GM21619 (cell line): ENCODE data around the gene RPL29.

ENCODE experiments used
- ATAC-seq: cut with Tn5 transposase; IDR thresholded peaks from one replicate; pipeline ENCODE4 v1.9.1; 2021; ENCODE audit not compliant: unreplicated experiment

Gene RPL29

DNA sequence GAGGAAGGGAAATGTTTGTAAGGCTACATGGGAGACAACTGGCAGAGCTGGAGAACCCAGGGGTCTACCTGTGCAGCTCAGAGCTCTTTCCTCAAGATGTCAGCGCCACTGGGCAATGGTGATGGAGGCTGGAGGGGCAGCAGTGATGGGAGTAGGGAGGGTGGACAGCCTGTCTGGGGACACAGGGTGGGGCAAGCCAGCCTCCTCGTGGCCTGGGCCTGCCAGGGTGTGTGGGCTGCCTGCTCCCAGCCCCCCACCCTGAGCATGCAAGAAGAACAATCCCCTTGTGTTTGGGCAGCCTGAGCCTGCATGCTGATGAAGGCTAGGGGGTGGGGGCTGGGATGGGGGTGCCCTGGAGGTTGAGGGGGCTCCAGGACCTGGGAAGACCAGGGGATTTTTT lies 29.7 kb downstream of the RPL29 start:
- ATAC-seq = no peak

DNA sequence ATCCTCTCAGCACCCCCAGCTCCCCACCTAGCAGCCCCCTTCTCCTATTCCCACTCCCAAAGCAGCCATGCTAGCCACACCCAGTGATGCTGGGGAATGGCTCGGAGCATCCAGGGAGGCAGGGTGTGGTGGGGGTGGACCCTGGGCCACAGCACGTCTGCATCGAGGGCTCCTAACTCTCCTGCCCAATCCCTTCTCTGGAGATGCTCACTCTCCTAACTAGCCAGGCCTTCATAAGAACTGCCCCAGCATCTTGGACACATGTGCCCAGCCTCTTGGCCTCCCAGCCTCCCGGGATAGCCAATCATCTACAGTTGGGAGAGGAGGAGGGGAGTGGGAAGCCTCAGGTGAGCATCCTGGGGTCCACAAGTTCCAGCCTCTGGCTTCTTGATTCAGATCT lies 31.2 kb downstream of the RPL29 start:
- ATAC-seq = no peak

DNA sequence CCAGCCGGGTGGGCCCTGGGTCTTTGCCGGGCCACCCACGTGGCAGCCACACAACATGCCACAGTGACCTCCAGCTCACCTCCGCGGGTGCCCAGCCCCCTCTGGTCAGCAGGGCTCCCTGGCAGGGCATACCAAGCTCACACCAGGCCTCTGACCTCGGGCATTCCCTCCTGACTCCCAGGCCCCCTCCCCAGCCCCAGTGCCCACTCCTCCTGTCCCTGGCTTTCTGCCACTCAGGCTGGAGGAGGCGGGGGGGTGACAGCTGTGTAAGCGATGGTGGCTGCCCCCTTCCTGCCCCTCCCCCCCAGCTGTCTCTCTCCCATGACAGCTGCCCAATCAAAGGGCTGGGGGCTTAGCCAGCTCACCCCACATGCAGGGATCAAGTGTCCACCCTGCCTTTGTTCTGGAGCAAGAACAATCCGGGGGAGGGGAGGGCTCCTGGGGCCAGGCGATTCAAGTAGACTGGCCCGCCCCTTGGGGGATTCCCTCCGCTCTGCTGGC lies 31.7 kb downstream of the RPL29 start:
- no peak for ATAC-seq

DNA sequence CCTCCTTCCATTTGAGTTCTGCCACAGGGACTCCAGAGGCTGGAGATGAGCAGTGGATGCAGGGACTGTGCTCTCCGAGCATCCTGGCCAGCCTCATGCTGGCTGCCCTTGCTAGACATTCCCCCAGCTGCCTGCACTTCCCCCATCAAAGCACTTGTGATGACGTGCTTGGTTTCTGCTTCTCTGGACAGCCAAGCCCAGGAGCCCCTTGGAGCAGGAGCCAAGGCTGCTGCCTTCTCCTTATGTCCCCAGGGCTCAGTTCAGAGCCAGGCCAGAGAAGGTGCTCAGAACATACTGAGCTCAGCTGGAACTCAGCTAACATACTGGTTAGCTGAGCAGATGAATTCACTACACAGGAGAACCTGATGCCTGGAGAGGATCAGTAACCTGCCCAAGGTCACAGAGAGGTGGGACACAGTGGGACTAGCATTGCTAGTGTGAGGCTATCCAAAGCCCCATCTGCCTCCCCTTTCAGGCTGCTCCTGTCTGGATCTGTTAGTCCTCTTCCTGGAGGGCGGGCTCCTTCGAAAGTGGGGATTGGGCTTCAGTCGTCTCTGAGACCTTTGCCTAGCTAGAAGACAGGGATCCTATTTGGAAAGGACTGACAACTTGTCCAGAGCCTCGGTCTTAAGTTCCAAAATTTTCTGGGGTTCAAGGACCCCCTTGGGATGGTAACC lies 32.7 kb downstream of the RPL29 start:
- no peak for ATAC-seq

DNA sequence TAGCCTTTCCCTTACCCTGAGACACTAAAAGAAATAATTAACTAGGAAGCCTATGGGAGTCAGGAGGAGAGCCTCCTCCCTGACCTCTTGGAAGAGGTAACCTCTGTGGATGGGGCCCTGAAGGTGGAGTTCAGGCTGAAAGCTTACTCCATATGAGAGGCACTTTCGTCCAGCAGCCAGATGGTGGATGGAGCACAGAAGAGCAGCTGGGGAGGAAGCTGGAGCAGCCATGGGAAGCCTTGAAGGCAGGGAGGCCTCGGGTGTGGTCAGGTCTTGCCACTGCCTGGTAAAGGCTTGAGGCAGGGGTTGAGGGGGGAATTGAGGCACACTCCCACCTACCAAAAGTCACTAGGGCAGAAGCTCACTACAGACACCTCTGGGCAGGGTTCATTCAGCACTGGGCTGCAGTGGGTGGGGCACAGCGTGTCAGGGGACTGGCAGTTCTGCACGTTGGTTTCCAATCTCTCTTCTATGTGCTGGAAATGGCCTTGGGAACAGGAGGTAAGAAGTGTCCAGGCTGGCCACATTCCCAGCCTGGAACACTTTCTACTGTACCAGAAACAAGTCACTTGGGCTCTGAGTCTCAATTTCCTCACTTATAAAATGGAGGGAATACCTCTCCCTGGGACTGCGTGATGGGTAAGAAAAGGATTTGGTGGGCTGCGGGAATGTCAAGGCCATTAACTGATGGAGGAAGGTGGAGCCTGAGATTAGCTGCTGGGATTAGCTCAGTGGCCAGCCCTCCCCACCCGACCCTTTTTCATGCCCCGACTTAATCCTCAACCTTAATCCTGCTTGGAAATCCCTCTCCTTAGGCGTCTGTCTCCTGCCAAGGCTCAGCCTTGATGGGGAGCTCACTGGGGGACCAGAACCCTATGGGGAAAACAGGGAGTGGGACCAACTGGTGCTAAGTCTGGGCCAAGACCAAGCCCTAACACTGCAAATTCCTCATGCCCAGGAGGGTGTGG lies 33.8 kb downstream of the RPL29 start:
- ATAC-seq = no peak

DNA sequence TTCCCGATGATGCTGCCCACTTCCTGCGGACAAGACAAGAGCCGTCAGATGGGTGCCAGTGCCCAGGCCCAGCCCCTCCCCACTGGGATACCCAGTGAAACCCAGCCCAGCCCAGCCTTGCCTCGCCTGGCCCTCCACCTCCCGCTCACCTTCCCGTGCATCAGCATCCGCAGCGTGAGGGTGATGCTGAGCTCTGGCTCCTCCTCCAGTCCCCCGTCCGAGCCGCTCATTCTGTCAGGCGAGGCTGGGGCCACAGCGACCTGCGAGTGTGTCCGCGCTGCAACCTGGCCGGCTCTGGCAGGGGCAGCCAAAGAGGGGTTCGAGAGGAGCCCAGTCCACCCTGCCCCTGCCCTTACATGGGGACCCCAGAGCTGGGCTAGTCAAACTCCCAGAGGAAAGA lies 34.7 kb downstream of the RPL29 start:
- ATAC-seq = no peak

DNA sequence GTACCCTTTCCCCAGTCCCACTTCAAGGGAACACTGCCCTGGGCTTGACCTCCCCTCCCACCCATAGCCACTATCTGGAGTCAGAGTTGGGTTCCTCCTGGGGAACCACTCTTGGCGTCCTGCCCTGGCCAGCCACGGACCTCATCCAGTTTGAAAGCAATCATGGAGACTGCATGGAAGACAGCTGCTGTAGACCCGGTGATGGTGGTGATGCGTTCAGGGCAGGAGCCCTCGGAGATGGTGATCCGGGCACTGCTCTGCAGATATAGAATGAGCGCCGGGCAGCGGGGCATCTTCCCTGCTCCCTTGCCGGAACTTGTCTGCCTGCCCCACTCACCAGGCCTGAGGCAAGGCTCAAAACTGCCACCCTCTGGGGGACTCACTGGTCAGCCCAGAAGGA lies 35.3 kb downstream of the RPL29 start:
- no peak for ATAC-seq

DNA sequence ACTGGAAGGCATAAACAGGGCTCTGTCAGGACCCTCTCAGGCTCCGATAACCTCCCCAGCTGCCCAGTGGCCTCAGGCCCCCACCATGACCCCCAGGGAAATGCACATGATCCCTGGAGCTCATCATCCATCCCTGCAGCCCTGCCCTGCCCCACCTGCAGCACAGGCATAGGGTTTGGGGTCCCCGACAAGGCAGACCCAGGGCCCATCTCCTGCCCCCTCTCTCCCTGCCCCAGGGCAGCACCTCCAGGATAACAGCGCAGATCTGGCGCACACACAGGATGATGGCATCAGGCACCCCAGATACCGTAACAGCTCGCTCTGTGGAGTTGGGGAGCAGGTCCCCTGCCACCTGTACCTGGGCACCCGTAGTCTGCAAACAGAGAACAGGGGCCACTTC lies 36.0 kb downstream of the RPL29 start:
- ATAC-seq = no peak

DNA sequence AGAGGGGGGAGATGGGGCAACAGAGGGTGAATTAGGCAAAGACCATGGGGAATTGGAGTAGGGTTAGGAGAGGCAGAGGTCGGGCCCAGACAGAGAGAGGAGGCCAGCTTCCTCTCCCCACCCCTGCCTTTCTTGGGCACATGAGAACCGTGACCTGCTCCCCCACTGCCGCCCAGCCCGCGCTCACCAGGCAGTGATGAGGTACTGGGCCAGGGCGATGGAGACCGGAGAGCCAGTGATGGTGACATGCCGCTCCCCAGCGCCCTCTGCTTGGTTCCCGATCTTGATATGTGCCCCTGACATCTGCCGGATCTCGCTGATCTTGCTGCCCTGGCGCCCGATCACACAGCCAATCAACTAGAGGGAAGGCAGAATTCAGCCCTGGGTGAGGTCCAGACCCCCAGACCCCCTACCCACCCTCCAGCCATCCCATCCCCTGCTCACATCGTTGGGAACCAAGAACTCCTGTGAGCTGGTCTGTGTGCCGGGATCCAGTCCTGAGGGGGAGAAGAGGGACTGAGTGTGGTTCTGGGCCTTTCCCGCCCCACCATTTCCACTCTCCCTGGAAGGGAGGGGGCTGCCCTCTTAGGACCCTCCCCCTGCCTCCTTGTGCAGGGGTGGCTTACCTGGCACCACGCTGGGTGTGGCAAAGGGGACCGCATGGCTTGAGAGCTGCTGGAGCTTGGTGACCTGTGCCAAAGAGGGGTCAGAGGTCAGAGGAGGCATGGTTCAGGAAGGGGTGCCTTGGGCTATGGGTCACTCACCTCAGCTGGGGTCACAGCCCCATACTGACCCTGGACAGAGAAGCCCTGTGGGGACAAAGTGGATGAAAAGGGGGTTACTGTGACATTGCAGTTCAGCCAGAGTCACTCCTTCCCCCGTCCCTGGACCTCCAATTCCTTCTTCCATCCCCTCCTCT lies 36.8 kb downstream of the RPL29 start:
- no peak for ATAC-seq

DNA sequence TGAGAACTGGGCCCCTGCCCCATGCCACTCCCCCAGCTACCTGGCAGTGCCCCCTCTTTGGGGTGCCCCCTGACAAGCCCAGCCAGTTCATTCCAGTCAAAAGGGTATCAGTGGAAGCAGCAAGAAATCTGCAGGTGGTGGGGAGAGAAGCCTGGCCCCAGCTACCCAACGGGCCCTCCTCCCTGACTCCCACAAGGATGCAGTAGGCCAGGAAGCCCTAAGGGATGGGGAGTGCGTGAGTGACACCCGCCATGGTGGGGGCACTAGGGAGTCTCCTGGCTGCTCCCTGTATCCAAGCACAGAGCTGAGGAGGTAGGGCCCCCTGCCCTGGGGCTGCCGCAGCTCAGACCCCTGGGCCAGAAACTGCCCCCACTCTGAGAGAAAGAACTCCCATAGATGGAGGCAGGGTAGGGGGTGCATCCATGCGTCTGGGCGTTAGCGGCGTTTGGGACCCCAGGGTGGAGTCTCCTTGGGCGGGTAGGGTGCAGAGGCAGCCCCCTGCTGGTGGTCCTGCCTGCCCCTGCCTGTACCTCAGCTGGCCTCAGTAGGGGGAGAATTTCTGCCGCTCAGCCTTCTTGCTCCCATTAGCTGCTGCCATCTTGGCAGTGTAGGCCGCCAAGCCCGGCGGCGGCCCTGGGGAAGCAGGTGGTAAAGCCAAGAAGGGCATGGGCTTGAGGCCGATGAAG lies 38.0 kb downstream of the RPL29 start:
- no peak for ATAC-seq

DNA sequence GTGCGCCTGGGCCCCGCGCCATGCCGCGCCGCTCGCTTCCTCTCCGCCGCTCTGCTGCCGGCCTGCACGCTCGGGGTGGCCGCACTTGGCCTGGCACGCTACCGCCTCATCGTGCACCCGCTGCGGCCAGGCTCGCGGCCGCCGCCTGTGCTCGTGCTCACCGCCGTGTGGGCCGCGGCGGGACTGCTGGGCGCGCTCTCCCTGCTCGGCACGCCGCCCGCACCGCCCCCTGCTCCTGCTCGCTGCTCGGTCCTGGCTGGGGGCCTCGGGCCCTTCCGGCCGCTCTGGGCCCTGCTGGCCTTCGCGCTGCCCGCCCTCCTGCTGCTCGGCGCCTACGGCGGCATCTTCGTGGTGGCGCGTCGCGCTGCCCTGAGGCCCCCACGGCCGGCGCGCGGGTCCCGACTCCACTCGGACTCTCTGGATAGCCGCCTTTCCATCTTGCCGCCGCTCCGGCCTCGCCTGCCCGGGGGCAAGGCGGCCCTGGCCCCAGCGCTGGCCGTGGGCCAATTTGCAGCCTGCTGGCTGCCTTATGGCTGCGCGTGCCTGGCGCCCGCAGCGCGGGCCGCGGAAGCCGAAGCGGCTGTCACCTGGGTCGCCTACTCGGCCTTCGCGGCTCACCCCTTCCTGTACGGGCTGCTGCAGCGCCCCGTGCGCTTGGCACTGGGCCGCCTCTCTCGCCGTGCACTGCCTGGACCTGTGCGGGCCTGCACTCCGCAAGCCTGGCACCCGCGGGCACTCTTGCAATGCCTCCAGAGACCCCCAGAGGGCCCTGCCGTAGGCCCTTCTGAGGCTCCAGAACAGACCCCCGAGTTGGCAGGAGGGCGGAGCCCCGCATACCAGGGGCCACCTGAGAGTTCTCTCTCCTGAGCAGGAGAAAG lies 39.6 kb downstream of the RPL29 start:
- ATAC-seq = no peak

DNA sequence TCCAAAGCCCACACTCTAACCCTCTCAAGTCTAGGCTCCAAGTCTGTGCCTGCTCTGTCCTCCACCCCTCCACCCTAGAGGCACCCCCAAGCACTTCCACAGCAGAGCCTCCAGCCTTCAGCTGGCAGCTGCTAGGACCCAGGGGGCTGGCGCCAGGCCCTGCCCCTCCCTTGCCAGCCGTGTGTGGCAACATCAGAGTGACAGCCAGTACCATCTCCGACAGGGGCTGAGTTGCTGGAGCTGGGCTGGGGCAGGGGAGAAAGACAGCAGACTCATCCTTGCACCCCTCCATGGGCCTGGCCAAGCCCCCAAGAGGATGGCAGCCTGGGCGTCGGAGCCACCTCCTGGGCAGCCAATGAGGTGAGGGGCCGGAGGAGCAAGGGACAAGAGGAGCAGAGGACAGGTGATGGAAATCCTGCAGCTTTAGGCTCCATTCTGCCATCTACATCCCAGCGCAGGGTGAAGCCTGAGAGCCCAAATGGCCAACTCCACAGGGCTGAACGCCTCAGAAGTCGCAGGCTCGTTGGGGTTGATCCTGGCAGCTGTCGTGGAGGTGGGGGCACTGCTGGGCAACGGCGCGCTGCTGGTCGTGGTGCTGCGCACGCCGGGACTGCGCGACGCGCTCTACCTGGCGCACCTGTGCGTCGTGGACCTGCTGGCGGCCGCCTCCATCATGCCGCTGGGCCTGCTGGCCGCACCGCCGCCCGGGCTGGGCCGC lies 40.4 kb downstream of the RPL29 start, which contains the start of gene GPR62:
GPR62 (plus strand) TSS at position 207 of the 718 bp plus-strand sequence; CDS start at position 479, 272 bp downstream.
- ATAC-seq = no peak

DNA sequence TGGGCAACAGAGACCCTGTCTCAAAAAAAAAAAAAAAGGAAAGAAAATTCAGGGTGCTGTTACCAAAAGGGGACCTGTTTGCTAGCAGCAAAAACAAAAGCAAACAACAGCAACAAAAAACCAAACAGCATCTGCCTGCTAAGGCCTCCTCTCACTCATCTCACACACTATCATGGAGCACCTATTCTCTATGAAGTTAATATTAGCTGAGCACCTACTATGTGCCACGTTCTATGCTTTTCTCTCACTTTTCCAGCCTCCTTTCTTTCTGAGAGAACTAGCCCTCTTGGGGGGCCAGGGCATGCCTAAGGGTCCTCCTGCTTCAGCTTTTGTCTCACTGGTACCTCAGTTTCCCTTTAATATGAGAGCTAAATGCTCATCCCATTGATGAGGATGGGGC lies 41.0 kb downstream of the RPL29 start:
- ATAC-seq = no peak

DNA sequence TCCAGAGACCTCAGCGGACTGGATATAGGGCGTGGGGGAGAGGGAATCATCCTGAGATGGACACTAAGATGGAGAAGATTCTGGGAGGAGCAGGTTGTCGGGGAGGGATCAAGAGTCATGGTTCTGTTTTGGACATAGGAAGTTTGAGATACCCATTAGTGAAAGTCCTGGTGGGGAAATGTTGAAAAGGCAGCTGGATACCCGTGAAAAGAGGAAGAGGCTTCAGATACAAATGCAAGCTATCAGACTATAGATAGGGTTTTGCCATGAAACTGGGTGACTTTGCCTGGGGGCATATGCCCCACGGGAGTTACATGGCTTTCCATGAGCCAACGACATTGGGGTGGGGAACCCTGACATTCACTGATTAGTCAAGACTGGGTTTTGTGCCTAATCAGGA lies 41.6 kb downstream of the RPL29 start:
- no peak for ATAC-seq

DNA sequence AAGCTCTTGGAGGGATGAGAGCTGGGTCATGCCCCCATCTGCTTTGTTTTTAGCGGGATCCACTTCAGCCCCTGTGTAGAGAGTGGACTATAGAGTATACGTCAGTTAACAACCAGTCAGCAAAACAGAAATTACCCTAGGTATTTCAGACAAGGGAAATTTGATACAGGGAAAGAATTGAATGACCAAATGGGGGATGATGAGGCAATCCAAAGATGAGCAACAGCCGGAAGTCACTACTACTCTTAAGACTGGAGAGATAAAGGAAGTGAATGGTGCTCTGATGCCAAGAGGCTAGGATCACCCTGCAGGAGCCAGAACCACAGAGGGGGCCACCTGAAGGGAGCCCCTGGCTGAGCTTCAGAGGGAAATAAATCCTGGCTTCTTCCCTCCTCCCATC lies 42.2 kb downstream of the RPL29 start:
- ATAC-seq = no peak

DNA sequence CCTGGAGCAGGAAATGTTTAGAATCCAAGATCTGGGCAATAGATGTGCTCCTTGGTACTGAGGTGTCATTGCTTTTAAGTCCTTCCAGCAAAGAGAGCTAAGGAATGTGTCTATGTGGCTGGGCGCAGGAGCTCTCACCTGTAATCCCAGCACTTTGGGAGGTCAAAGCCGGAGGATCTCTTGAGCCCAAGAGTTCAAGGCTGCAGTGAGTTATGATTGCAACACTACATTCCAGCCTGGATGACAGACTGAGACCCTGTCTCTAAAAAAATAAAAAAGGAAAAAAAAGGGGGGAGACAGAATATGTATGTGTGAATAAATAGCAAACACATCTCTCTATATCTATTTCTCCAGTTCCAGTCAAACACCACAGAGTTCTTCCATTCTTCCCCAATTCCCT lies 44.8 kb downstream of the RPL29 start:
- no peak for ATAC-seq

DNA sequence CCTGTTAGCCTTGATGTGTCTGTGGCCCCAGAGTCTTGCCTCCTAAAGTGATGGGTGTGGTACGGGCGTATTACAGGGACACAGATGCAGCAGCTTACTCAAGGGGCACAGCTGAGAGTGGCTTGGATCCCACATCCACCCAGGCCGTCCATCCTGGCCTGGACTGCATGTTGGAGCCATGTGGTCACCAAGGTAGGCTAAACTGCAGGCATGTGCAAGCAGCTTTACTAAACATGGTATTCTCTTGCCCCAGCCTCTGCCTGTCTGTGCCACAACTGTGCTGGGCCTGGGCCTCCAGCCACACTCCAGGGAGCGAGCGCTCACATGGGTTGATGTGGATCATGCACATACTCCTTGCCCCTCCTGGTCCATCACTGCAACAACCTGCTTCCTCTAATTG lies 46.6 kb downstream of the RPL29 start:
- ATAC-seq = no peak

DNA sequence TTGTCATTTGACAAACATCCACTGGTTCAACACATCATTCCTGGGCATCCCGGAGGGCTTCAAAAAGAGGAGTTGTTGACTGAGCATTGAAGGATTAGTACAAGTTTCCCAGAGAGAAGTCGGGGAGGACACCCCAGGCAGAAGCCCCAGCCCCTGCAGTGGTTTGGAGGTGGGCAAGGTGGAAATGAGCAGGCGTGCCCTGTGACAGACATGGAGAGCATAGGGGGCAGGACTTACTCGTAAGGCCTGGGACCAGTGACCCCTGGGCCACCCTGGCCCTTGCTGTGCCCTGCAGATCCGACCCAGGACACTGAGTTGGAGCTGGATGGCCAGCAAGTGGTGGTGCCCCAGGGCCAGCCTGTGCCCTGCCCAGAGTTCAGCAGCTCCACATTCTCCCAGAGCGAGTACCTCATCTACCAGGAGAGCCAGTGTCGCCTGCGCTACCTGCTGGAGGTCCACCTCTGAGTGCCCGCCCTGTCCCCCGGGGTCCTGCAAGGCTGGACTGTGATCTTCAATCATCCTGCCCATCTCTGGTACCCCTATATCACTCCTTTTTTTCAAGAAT lies 47.6 kb downstream of the RPL29 start:
- ATAC-seq = no peak
